Measurements from ENCODE around the gene ZPBP2. TPM values are rescaled to one million over a fixed set of nuclear protein-coding genes. Genes with fewer than 3 reads are reported as not detected.

Gene ZPBP2
- polyA plus RNA-seq, 3 donors: not detected

DNA sequence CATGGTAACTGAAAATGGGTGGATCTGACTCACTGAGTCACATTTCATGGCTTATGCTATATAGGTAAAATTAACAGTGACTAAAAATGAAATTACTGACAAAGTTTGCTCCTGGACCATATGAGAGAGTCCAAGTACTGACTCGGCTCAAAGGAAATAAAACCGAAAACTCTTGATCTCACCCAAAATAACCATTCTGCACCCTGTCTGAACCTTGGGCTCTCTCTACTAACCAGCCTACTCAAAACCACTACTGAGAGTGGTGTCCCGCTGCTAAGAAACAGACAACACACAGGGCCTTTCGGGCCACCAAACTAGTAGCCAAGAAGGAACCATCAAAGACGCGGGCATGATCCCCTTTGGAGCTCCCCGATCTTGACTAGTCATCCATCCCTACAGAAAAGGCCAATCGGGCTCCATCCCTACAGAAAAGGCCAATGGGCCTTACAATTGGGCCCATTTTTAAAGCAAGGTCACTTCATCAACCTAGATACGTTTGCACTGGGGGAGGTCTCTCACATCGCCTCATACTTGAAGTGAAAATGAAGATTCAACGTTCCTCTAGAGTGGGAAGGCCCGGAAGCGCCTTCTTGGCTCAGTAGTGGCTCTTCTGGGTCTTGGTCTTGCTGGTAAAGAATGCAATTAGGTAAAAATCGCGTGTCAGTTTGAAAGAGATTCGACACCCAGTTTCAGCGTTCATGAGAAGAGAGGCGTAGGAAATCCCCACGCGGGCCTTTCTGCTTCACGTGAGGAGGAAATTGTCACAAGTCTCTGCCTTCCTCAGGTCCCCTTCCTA is 720 bp upstream of the ZPBP2 start:
- Histone ChIP-seq H4K20me1 (ENCODE audit: insufficient read depth, low read length) (no peaks in the 10 kb centered on the region), H3K4me2 (replicated peaks; ENCODE audit: extremely low read depth, low read length, poor library complexity, severe bottlenecking) (no peak overlapping the region), H3K9ac (ENCODE audit: insufficient read depth, low read length, poor library complexity, severe bottlenecking) (no peak overlapping the region), H3K9me3 (replicated peaks in 1 of 2; ENCODE audit: control insufficient read depth in 1 of 2, insufficient read depth in 1 of 2, low read length in 2 of 2) (peaks cover 12 to 16% of the 10 kb centered on the region in 2 donors), H3K27ac (ENCODE audit: low read depth in 1 of 2, low read length in 2 of 2) (no peak overlapping the region), H3K79me2 (ENCODE audit: insufficient read depth, low read length) (no peaks in the 10 kb centered on the region), H3K4me1 (ENCODE audit: control insufficient read depth in 1 of 2, insufficient read depth in 2 of 2, low read length in 2 of 2) (peaks cover 30 to 31% of the 10 kb centered on the region in 2 donors), H3K27me3 (ENCODE audit: control insufficient read depth in 2 of 2, insufficient read depth in 2 of 2, low read length in 2 of 2) (peaks cover 32 to 57% of the 10 kb centered on the region in 2 donors), H3K36me3 (replicated peaks in 1 of 2; ENCODE audit: control insufficient read depth in 1 of 2, insufficient read depth in 2 of 2, low read length in 2 of 2) (no peaks in the 10 kb centered on the region), H2AFZ (ENCODE audit: insufficient read depth, low read depth, low read length, poor library complexity, severe bottlenecking) (no peak overlapping the region), H3K4me3 (replicated peaks in 1 of 3; ENCODE audit: low read depth in 2 of 3, low read length in 3 of 3) (no peak overlapping the region)
- WGBS (ENCODE audit: insufficient coverage): 88% methylated on average over 17 of the region's 21 CpGs
- TF ChIP-seq, protein P1, sequence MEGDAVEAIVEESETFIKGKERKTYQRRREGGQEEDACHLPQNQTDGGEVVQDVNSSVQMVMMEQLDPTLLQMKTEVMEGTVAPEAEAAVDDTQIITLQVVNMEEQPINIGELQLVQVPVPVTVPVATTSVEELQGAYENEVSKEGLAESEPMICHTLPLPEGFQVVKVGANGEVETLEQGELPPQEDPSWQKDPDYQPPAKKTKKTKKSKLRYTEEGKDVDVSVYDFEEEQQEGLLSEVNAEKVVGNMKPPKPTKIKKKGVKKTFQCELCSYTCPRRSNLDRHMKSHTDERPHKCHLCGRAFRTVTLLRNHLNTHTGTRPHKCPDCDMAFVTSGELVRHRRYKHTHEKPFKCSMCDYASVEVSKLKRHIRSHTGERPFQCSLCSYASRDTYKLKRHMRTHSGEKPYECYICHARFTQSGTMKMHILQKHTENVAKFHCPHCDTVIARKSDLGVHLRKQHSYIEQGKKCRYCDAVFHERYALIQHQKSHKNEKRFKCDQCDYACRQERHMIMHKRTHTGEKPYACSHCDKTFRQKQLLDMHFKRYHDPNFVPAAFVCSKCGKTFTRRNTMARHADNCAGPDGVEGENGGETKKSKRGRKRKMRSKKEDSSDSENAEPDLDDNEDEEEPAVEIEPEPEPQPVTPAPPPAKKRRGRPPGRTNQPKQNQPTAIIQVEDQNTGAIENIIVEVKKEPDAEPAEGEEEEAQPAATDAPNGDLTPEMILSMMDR (IDR thresholded peaks at IDR 0.05): no peak
- Mint-ChIP-seq H3K27ac (peak overlapping the region in 1 of 7 donors; percentile 79), H3K4me1 (peaks cover 34% of the 10 kb centered on the region), H3K36me3 (peaks cover 0 to 11% of the 10 kb centered on the region in 2 donors), H3K9me3 (peaks cover 12 to 24% (median 19%) of the 10 kb centered on the region in 7 donors), H3K27me3 (ENCODE audit: low read depth in 3 of 3) (peaks cover 52 to 57% (median 53%) of the 10 kb centered on the region in 3 donors), H3K4me3 (peak overlapping the region in 1 of 2 donors; percentile 75)
- intact Hi-C loops (cut with micrococcal nuclease): no loop called here
- DNase-seq: peak in 1 of 3 donors; percentile 7

- DNase-seq: no peak
- H3K27me3 Mint-ChIP-seq (ENCODE audit: low read depth in 3 of 3): peaks cover 45 to 52% (median 45%) of the 10 kb centered on the region in 3 donors
- peaks cover 33% of the 10 kb centered on the region for H3K4me1 Mint-ChIP-seq
- Histone ChIP-seq H3K27ac (ENCODE audit: low read depth in 1 of 2, low read length in 2 of 2) (no peak overlapping the region), H3K27me3 (ENCODE audit: control insufficient read depth in 2 of 2, insufficient read depth in 2 of 2, low read length in 2 of 2) (peaks cover 22 to 44% of the 10 kb centered on the region in 2 donors), H3K4me1 (ENCODE audit: control insufficient read depth in 1 of 2, insufficient read depth in 2 of 2, low read length in 2 of 2) (peaks cover 28 to 30% of the 10 kb centered on the region in 2 donors), H3K4me2 (replicated peaks; ENCODE audit: extremely low read depth, low read length, poor library complexity, severe bottlenecking) (no peak overlapping the region), H3K4me3 (replicated peaks in 1 of 3; ENCODE audit: low read depth in 2 of 3, low read length in 3 of 3) (no peak overlapping the region), H3K9ac (ENCODE audit: insufficient read depth, low read length, poor library complexity, severe bottlenecking) (no peak overlapping the region), H3K36me3 (replicated peaks in 1 of 2; ENCODE audit: control insufficient read depth in 1 of 2, insufficient read depth in 2 of 2, low read length in 2 of 2) (no peaks in the 10 kb centered on the region), H3K79me2 (ENCODE audit: insufficient read depth, low read length) (no peaks in the 10 kb centered on the region), H3K9me3 (replicated peaks in 1 of 2; ENCODE audit: control insufficient read depth in 1 of 2, insufficient read depth in 1 of 2, low read length in 2 of 2) (peaks cover 12 to 16% of the 10 kb centered on the region in 2 donors), H4K20me1 (ENCODE audit: insufficient read depth, low read length) (no peaks in the 10 kb centered on the region), H2AFZ (ENCODE audit: insufficient read depth, low read depth, low read length, poor library complexity, severe bottlenecking) (no peak overlapping the region)
- H3K9me3 Mint-ChIP-seq: peaks cover 12 to 24% (median 19%) of the 10 kb centered on the region in 7 donors
- WGBS (ENCODE audit: insufficient coverage): 70% methylated on average over 16 of the region's 17 CpGs
- intact Hi-C loops (cut with micrococcal nuclease): no loop called here
- TF ChIP-seq, protein P1 (IDR thresholded peaks at IDR 0.05): no peak
- H3K4me3 Mint-ChIP-seq: peak overlapping the region in 1 of 2 donors; percentile 75
- H3K36me3 Mint-ChIP-seq: peaks cover 0 to 10% of the 10 kb centered on the region in 2 donors
- no peak overlapping the region for H3K27ac Mint-ChIP-seq
Observed at GRCh38 chr17:39868554-39868942, 546 bp downstream of the ZPBP2 start.

Data from CD14-positive monocyte (primary cell).